HG03280 (cell line): ENCODE data around the gene AP3M1.

Experiments
- ATAC-seq: cut with Tn5 transposase; IDR thresholded peaks from one replicate; pipeline ENCODE4 v1.9.1; 2021; ENCODE audit warnings: mild to moderate bottlenecking, moderate library complexity; ENCODE audit not compliant: unreplicated experiment

AP3M1 gene

DNA sequence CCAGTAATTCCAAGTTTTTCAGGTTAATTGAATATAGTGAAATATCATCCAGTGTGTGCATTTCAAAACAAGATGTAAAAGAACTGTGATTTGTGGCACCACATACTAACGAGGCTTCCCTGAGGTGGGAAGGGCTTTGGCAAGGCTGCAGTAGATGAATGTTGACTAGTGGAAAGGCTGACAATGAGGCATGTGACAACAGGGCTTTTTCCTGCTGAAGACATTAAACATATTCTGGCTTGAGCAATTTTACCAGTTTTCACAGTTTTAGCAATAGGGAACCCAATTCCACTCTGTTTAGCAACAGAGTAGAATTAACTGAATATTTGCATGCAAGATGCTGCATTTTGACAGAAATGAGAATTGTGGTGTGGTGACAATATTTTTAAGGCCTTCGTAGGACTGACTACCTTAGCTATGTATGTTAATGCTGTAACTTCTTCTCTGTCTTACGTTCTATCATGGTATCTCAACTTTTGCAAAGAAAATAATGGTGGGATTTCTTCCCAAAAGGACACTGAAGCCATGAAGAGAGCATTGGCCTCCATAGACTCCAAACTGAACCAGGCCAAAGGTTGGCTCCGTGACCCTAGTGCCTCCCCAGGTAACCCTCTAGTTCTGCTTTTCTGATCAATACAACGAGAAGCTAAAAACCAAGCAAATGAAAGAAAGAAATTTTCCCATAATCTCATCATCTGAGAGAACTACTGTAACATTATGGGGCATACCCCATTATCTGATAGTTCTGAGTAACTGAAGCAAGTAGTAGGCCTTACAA lies 68.5 kb downstream of the AP3M1 start:
- no peak for ATAC-seq

DNA sequence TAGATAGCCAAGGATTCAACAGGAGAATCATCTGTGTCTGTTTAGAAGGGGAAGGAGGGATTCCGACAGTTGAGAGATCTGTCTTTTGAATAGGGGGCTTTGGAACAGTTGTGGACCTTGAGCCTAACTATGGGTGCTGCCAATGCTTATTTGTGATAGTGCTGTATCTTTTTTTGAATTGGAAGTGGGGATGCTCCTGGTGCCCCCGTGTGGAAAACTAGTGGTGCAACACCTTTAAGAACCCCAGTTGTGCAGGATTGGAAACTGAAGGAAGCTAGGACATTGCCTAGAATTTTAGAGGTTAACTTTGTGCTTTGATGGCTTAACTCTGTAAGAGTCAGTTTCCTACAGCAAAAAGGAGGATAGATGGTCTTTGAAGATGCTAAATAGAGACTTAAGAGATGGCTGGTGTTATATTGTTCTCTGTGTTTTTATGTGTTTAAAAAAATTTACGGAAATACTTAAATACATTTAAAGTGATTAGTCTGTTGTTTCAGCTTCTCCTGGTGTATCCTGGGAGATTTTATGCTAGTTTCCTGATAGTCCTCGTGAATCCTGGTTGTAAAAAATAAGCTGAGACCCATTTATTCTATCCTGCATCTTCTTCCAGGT lies 69.3 kb downstream of the AP3M1 start:
- no peak for ATAC-seq

DNA sequence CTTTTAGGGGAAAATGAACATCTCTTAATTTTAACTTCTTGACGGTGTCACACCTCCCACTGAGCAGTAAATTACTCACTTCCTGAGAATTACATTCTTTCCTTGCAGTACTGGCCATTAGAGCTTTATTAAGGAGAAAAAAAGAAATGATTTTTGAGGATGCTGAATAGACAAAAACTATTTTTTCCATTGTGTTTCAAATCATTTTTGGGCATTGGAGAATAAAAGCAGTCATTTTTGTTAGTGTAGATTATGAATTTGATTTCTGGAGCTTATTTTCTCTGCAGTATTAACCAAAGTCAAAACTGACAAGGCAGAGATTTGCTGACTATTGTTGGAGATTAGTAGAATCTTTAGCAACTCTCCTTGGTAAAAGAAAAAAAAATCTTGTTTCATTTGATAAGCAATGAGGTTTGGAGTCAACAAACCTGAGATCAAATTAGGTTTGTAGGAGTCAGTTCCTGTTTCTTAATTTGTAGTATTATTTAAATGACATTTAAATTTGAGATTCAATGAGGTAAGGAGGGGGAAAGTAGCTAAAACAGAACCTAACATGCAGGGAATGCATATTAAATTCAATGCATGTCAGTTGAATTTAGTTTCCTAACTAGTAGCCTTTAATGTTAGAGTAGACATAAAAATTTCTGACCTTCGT lies 70.6 kb downstream of the AP3M1 start:
- ATAC-seq = no peak

DNA sequence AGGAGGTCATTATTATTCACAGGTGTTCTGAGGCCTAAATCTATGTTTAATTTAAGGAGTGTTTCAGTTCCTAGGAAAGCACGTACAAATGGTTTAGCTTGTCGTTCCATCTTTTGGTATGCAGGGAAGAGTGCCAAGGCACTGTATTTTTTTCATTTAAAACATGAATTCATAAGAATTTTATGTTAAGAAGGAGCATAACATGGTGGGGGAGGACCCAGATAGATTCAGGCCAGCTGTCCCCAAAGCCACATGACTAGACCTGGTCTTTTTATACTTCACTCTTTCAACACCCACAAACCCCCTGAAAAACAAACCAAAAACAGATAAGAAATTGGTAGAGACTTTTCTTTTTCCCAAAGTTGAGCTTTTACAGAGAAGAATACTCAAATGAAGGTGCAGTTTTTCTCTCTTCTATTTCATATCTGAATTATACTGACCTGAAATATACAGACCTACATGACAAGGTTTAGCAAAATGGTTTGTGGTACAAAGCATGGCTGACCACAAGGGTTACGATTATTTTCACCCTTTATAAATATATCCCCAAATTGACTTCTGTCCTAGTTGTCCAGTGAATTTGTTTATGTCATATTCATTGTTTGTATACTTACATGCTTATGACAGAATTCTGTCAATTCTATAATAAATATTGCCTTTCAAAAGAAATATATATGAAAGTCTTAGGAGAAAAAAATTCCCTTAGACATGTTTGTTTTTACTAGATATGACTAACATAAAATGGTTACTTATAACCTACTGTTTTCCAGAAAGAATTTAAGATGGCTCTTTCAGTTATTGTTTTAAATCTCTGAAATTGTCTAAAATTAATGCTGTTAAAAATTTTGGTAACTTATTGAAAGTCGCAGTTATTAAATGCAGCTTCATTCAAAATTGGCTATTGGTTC lies 71.3 kb downstream of the AP3M1 start:
- ATAC-seq = no peak

GRCh38 chr10:74078037-74078436 lies 72.6 kb downstream of the AP3M1 start:
- no peak for ATAC-seq

DNA sequence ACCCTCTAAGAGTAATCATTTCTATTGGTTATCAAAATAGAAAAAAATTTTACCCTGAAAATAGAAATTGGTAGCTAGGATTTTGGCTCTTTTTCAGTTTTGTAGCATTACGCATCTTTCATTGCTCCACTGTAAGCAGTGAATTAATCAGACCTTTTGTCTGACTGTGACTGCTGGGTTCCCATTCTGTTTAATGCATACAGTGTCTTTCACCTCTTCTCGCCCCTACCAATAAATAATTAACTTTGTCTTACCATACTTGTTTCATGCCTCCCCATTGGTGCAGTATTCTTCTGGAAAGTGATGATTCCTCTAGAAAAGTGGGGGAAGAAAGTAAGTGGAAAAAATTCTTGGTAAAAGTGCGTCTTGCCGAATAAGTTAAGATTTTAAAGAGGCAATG lies 73.2 kb downstream of the AP3M1 start:
- ATAC-seq = no peak

- no peak for ATAC-seq
These were observed 73.7 kb downstream of the AP3M1 start for GRCh38 chr10:74076961-74077360.

DNA sequence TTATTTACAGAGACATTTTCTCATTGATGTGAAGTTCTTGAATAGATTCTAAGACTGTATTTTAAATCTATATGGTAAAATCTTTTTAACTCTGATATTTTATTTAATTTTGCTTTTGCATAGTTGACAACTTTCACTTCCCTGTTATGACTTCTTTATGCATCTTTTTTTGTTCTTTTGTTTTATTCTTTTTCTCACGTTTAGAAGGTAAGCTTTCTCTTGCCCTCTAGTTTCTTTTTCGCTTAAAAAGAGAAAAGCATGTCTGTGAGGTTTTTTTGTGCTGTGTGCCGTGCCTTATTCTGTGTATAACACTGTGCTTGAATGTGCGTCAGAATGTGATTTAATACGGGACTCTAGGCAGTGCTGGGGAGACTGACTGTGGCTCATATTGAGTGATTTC lies 74.7 kb downstream of the AP3M1 start:
- no peak for ATAC-seq

DNA sequence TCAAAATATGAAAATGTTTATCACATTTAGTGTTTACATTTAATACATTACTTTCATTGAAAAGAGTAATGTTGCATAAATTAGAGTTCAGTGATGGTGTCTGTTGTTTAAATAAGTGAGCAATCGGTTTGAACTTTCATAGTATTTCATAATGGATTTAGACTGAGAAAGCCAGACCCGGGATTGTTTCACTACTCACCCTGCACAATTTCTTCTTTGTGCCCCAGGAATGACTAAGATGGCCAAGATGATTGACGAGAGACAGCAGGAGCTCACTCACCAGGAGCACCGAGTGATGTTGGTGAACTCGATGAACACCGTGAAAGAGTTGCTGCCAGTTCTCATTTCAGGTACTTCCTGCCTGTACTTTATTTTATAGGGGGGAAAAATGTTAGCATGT lies 78.1 kb downstream of the AP3M1 start:
- no peak for ATAC-seq

DNA sequence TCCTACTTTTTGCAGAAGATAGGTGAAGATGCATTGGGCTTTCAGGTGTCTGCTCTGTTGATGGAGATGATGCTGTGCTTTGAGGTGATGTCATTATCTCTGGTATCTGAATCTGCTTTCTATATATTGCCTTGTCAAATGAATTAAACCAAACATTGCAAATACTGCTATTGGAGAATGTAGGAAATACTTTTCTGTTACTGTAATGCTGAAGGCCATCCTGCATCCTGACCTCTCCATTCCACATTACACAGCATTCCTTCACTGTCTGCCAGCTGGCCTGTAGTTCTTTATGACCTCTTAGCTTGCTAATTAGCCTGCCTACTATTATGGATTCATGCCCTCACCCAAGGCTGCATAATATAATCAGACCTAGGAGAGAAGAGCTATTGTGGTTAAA lies 79.5 kb downstream of the AP3M1 start:
- ATAC-seq = no peak
